Activated CD8-positive, alpha-beta memory T cell treated with anti-CD3 and anti-CD28 coated beads for 48 hours (primary cell): ENCODE measurements around the gene TEX22.
"Not testable (repeated sequence)": the region's sequence is repeated elsewhere in the genome, so short reads cannot be mapped to it uniquely, and the experiment has no call there.

Experiments
- DNase-seq, 3 experiments: peaks; one replicate each; pipeline ENCODE4 v3.0.0-alpha.2; 2020; ENCODE audit warnings: low read depth in 2 of 3, low spot score in 2 of 3

The TEX22 gene, protein sequence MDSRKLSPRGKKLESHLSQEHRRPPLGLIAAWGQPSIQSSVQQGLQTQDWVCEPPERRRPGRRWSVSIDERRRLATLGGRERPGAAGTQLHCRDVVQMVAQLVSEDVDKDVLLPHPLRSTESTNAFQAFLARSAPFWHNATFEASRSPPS

DNA sequence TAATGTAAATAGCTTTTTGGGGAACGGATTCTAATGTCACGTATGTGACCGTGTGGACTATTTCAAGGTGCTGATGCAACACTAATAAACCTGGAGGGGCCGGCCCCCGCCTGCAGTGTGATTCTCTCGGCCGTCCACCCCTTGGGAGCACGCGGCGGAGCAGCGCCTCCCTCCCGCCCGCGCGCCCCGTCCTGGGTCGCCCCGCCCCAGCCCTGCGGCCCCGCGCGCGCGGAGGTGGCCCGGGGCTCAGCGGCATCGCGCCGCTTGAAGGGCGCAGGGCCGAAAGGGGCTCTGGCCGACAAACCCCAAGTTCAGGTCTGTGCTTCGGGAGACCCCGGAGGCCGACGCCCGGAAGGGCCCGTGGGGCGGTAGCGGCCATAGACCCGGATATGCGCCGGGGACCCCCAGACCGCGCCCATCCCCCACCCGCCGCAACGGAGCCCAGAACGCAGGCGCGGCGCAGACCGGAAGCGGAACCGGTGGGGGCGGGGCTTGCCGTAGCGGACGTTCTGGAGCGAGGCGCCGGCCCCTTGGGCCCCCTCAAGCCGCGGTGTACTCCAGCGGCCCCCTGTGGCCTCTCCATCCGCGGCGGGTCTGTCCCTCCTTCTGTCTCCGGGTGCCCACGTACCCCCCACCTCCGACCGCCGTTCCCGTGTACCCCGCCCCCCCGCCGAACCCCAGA lies at the start of gene TEX22:
Gene TEX22, plus strand, starts transcription at position 495 of the 682 bp plus-strand sequence. CDS start 803 bp downstream, outside the sequence.
- DNase-seq: peak; percentile 91 to 97 (median 94)

DNA sequence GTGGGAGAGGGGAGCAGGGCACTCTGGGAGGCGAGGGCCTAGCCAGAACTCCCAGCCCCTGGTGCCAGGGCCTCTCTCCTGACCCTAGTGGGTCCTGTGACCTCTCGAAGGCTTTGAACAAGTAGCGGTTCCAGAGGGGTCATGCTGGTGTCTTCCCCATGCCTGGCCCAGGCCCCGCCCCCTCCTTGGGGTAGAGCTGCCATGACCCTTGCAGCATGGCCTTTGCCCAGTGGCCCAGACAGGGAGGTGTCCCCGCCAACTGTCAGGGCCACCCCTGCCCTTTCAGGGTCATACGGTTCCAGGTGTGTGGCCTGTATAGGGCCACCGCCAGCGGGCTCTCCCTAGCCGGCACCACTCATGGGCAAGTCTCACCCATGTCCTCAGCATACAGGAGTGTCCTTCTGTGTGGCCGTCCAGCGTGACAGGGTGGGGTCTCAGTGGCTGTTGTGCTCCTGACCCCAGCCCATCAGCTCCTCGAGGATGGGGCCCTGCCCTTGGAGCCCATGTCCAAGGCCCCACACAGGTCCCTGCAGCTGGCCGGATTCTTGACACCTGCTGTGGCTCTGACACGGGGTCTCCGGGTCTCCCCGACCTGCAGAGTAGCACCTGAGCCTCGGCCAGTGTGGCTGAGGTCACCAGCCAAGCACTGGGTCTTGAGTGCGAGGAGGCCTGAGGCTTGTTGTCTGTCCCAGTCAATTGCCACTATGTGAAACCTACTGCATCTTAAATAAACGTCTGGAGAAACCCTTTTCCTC lies 49.2 kb upstream of the TEX22 start:
- no peak for DNase-seq

DNA sequence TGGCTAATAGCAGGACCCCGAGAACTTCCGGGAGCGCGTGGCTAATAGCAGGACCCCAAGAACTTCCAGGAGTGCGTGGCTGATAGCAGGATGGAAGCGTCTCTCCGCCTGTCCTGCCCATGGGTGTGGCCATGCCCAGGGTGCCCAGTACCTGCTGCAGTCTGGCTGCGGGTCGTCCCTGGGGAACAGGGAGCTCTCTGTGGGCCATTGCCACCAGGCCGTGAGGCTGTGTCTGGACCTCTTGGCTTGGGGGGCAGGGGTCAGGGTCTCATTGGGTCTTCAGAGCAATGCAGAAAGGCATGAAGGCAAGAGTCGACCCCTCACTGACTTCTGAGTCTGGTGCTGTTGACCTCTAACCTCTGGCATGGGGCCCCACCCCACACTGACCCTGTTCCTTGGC lies 48.3 kb upstream of the TEX22 start:
- no peak for DNase-seq

DNA sequence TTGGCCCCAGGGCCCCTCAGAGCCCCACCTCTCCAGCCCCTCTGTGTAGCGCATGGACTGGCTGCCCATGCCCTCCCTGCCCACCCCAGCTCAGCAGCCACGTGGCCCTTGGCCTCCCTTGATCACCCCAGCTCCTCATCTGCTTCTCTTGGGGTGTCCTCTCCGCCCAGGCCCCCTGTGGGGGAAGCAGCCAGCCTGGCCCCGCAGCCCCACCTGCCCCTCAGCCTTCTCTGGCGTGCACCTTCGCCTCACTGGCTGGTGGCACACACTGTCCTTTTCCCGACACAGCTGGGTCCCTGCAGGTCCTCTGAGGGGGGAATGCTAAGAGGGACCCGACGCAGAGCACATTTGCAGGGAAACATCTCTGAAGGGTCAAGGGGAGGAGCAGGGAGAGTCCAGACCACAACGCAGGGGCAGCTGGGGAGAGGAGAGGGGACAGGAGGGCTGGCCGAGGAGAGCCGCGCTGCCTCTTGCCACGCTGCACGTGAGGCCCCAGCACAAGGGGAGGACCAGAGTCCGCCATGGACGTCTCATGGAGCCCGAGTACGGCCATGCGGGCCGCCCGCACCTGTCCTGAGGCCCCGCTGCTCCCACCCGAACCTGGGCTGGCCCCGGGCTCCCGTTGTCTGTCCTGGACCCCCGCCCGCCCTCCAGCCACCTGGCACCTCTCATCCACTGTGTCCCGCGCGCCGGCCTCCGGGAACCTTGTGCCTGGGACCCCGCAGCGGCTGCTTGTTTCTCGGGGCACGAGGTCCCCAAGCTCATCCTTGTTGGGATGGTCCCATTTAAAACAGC lies 47.7 kb upstream of the TEX22 start:
- DNase-seq: no peak

DNA sequence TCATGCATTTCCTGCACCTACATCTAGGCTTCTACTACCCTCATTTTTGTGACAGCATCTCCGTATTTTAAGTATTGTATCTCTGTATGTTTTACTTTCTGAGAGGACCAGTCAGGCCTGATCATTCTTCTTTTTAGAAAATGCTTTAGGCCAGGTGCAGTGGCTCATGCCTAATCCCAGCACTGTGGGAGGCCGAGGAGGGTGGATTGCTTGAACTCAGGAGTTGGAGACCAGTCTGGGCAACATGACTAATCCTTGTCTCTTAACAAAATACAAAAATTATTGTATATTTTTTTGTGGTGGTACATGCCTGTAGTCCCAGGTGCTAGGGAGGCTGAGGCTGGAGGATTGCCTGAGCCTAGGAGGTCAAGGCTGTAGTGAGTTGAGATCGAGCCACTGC lies 46.9 kb upstream of the TEX22 start:
- no peak for DNase-seq

DNA sequence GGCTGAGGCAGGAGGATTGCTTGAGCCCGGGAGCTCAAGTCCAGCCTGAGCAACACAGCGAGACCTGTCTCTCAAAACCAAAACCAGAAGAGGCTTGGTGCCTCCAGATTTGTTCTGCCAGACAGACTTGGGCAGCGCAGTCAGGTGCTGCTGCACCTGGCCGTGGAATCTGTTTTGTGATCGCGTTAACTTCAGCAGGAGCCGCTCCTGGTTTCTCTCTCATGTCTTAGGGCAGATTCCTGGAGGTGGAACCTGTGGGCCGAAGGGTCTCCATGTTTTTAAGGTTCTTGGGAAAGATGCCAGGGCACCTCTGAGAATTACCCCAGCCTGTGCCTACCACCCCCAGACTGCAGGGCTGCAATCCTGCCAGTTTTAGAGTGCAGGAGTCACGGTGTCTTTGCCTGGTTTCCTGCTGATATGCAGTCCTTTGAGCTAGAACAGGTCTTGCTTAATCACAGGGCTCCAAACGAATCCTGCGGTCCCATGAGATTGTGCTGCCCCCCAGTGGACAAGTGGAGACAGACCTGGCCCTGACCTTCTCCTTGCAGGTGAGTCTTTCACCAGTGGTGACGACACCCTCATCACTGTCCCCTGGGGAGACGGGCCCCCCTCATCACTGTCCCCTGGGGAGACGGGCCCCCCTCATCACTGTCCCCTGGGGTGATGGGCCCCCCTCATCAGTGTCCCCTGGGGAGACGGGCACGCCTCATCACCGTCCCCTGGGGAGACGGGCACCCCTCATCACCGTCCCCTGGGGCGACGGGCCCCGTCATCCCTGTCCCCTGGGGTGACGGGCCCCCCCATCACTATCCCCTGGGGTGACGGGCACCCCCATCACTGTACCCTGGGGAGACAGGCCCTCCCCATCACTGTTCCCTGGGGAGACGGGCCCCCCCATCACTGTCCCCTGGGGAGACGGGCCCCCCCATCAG lies 46.2 kb upstream of the TEX22 start:
- peak; percentile 55 to 82 (median 81) for DNase-seq

DNA sequence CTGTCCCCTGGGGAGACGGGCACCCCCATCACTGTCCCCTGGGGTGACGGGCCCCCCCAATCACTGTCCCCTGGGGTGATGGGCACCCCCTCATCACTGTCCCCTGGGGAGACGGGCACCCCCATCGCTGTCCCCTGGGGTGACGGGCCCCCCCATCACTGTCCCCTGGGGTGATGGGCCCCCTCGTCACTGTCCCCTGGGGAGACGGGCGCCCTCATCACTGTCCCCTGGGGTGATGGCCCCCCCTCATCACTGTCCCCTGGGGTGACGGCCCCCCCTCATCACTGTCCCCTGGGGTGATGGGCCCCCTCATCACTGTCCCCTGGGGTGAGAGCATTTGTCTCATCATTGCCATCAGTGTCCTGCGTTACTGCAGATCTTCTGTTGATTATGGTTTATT lies 45.2 kb upstream of the TEX22 start:
- no peak for DNase-seq

DNA sequence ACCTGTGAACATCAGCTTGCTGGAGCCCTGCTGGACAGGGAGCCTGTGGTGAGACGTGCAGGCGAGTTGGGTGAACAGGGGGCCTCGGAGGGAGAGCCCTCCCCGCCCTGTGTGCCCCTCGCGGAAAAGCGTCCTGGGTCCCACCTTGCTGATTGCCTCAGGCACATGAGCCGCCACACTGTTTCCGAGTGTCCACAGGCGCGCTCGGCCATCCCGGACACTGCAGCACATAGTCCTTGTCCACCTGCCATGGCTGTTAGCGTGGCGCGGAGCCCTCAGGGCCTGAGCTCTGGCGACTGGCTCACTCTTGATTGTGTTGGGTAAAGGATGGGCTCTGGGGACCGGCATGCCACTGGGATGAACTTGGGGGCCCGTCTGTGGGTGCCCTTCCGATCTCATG lies 43.8 kb upstream of the TEX22 start:
- no peak for DNase-seq

DNA sequence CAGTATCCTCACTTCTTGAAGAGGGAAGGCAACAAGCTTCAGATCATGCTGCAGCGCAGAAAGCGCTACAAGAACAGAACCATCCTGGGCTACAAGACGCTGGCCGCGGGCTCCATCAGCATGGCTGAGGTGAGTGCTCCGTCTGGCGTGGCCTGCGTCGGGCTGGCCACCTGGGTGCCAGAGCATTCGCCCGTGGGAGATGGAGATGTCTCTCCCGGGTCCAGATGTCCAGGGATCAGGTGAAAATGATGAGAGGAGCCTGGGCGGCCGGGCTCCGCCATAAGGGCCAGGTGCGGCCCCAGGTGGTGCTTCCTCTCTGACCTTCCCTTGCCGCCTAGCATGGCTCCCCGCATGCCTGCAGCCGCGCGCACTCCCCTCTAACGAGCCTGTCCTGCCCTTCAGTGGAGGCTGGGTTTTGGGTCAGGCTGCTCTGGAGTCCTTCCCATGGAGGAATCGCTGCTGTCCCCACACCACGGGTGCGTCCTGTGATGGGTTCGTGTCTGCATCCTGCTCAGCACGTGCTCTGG lies 43.2 kb upstream of the TEX22 start:
- DNase-seq: no peak

DNA sequence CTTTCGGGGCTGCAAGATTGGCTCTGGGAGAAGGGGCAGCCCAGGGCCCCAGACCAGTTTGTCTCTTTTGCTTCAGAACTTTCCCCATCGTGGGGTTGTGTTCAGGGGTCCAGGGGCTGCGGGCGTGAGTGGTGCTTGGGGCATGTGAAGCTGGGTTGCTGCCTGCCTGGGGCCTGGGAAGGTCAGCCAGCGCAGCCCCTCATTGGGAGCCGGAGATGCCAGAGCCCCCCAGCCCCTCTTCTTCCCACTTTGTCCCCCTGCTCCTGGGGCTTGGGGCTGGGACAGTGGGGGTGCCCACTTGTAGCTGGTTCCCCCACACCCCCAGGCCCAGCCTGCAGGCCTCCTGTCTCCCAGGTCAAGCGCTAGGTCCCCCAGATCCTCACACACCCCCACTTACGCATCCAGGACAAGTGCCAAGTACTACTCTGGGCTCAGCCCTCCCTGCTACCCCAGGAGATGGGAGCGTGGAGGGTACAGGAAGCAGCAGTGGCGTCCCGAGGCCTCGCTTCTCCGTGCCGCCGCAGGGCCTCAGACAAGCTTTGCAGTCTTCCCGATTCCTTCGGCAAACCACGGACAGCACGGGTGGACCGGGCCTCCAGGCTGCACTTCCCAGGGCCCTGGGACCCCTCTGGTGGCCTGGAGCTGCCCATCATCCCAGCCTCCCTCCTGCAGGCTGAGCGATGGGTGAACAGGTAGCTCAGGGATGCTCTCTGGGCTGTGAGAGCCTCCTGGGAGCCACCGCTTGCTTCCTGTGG lies 42.3 kb upstream of the TEX22 start:
- no peak for DNase-seq

DNA sequence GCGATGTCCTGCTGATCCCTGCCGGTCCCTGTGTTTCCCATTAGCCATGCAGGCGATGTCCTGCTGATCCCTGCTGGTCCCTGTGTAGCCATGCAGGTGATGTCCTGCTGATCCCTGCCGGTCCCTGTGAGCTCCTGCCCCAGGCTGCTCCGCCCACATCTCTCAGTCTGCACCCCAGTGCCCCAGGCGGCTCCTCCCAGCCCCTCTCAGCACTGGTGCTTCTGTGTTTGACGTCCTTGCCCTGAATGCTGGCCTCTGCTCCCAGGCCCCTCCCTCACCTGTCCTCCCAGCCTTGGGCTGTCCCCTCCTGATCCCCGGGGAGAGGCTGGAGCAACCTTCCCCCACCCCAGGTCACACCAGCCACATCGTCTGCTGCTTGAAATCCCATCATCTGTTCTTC lies 41.4 kb upstream of the TEX22 start:
- no peak for DNase-seq

DNA sequence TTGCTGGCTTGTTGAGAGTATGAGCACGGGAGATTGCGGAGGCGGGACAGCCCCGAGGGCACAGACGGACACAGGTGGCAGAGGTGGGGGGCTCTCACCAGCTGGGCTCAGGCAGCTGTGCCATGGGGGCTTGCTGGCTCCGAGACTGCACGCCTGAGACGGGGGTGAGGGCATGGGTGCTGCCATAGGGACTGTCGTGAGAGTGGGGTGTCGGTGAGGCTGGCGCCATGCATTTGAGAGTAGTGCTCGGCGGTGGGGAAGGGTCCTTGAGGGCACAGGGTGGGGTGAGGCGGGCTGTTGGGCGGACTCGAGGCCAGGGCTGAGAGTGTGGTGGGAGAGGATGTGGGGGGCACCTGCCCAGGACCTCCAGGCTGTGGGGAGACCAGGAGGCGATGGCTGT lies 40.7 kb upstream of the TEX22 start:
- DNase-seq: no peak

DNA sequence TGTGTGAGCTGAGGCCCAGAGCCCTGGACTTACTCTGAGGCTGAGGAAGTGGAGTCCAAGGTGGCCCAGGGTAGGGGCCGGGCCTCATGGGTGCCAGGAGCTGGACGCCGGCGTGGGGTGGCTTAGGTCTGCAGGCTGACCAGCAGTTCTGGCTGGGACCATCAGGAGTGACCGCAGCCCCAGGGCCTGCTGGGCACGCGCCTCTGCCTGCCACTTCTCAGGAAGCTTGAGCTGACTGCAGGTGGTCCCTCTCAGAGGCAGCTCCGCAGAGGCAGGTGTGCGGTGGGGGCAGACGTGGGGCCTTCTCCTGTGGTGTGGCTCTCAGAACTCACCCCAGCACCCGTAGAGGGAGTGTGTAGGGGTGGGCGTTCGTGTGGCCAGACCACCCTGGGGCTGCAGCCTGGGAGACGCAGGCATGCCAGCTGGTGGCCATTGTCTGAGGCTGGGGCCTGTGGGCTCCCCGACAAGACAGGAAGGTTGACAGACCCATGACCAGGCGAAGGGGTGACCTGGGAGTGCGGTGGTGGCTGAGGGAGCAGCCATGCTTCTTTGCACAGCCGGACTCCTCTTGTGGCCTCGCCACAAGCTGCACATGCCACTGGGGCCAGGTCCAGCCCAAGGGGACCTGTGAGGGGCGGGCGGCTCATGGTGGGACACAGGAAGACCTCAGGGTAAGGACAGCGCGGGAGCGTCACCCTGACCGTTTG lies 40.0 kb upstream of the TEX22 start:
- DNase-seq: no peak

DNA sequence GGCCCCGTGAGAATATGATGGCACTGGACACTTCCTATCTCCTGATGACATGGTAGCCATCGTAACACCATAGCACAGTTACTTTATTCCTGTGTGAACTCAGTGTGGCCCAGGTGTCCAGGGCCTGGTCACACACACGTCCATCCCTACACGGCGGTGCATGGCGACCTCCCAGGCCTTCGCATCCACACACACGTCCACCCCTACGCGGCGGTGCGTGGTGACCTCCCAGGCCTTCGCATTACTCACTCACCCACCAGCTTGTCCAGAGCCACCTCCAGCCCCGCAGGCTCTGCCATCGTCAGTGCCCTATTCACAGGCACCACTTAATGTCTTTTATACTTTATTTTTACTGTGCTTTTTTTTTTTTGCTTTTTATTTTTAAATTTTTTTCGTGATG lies 39.4 kb upstream of the TEX22 start:
- DNase-seq: no peak

DNA sequence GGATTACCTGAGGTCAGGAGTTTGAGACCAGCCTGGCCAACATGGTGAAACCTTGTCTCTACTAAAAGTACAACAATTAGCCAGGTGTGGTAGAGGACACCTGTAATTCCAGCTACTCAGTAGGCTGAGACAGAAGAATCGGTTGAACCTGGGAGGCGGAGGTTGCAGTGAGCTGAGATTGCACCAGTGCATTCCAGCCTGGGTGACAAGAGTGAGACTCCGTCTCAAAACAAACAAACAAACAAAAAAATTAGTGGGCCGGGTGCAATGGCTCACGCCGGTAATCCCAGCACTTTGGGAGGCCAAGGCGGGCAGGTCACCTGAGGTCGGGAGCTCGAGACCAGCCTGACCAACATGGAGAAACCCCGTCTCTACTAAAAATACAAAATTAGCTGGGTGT lies 36.9 kb upstream of the TEX22 start:
- DNase-seq: not testable (repeated sequence)

DNA sequence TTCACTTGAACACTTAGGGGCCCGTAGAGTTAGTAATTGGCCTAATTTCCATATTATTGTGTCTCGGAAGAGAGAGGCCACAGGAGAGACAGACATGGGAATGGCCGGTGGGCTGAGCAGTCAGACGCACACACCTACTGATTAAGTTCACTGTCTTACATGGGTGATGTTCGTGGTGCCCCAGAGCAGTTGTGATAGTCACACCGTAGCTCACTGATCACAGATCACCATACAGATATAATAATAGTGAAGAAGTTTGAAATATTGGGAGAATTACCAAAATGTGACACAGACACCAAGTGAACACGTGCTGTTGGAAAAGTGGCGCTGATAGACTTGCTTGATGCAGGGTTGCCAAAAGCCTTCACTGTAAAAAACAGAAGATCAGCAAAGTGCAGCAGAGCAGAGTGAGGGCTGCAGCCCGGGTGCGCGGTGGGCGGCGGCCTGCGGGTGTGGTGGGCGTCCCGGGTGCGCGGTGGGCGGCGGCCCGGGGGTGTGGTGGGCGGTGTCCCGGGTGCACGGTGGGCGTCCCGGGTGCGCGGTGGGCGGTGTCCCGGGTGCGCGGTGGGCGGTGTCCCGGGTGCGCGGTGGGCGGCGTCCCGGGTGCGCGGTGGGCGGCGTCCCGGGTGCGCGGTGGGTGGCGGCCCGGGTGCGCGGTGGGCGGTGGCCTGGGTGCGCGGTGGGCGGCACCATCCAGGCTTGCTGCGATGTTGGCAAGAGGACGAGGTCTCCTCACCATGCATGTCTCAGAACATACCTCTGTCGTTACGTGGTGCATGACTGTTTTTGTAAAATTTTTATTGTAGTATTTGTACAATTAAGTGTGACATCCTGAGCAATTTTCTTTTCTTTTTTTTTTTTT lies 34.3 kb upstream of the TEX22 start:
- DNase-seq: no peak

DNA sequence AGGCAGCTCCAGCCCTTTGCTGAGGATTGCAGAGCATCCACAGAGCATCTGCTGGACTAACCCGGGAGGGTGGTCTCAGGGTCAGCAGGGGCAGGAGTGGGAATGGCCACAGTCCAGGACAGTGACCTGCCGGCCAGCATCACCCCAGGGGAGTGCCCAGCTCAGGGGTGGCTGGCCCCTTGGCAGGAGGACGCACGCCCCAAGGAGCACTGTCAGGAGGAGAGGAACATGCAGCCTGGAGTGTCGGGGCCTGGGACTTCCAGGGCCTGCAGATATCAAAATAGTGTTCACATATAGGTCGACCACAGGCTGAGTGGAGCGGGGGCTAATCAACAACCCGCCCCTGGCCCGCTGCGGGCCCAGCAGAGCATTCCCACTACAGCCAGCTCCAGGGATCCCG lies 33.2 kb upstream of the TEX22 start:
- DNase-seq: no peak

DNA sequence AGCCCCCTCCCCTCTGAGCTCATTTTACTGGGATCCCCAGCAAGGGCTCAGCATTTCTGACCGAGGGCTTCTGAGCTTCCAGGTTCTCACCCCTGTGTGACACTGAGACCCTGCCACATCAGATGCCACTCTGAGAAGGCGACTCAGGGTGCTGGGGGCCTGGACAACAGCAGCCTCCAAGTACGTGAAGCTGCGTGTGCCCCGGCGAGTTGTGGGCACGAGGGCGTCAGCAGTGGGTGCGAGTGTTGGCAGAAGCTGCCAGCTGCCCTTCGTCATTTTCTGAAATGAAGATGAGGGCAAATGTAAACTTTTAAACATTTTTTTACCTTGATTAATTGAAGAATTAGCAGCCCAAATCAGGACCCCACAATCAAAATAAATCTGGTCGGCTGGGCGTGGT lies 32.7 kb upstream of the TEX22 start:
- DNase-seq: no peak
